Right lobe of liver (tissue), 4 donors: ENCODE measurements around the gene RERE.

ENCODE experiments used
- POLR2A ChIP-seq: fragments of 450-650 bp; IDR thresholded peaks from one replicate; pipeline ENCODE4 v1.6.1; 2017; ENCODE audit warnings: antibody characterized with exemption, mild to moderate bottlenecking
- TF ChIP-seq, protein P1 (sequence below), 4 donors: fragments of 200-600 bp in 3 of 4; fragments of 450-650 bp in 1 of 4; IDR thresholded peaks; one replicate each; pipeline versions ENCODE4 v1.5.1 to v1.8.0; 2016 to 2022; ENCODE audit warnings: antibody characterized with exemption in 4 of 4, mild to moderate bottlenecking in 2 of 4
- donor health status: DM: no; HTN: no; CAD: no.
- donor health status: DM: no; HTN: no; CAD: no.
- donor health status: DM: no; HTN: yes; CAD: no.

DNA sequence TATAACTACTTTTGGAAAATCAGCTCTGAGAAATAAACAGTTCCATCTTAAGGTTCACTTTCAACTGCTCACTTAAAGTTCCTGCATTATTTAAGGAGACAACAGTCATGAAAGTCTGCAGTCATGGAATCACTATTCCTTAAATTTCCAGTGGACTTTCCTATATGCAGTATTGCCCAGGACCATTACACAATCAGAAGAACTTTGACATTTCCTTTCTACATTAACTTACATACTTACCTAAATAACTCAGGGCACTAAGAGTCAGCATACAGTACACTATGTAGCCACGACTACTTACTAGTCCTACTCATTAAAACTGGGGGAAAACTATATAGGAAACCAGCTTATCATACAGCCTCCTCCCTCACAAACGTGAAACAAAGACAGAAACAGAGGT lies 279.4 kb downstream of the RERE start:
- TF ChIP-seq, protein P1, sequence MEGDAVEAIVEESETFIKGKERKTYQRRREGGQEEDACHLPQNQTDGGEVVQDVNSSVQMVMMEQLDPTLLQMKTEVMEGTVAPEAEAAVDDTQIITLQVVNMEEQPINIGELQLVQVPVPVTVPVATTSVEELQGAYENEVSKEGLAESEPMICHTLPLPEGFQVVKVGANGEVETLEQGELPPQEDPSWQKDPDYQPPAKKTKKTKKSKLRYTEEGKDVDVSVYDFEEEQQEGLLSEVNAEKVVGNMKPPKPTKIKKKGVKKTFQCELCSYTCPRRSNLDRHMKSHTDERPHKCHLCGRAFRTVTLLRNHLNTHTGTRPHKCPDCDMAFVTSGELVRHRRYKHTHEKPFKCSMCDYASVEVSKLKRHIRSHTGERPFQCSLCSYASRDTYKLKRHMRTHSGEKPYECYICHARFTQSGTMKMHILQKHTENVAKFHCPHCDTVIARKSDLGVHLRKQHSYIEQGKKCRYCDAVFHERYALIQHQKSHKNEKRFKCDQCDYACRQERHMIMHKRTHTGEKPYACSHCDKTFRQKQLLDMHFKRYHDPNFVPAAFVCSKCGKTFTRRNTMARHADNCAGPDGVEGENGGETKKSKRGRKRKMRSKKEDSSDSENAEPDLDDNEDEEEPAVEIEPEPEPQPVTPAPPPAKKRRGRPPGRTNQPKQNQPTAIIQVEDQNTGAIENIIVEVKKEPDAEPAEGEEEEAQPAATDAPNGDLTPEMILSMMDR (IDR thresholded peaks at IDR 0.05), result no peak
- no peak for TF ChIP-seq POLR2A
